HG03039 (cell line): ENCODE results near the gene DNAJA2.
"Not testable (repeated sequence)": the region's sequence is repeated elsewhere in the genome, so short reads cannot be mapped to it uniquely, and the experiment has no call there.

Source experiments
- ATAC-seq: cut with Tn5 transposase; IDR thresholded peaks from one replicate; pipeline ENCODE4 v1.9.1; 2021; ENCODE audit warnings: mild to moderate bottlenecking, moderate library complexity; ENCODE audit not compliant: unreplicated experiment

Gene DNAJA2

DNA sequence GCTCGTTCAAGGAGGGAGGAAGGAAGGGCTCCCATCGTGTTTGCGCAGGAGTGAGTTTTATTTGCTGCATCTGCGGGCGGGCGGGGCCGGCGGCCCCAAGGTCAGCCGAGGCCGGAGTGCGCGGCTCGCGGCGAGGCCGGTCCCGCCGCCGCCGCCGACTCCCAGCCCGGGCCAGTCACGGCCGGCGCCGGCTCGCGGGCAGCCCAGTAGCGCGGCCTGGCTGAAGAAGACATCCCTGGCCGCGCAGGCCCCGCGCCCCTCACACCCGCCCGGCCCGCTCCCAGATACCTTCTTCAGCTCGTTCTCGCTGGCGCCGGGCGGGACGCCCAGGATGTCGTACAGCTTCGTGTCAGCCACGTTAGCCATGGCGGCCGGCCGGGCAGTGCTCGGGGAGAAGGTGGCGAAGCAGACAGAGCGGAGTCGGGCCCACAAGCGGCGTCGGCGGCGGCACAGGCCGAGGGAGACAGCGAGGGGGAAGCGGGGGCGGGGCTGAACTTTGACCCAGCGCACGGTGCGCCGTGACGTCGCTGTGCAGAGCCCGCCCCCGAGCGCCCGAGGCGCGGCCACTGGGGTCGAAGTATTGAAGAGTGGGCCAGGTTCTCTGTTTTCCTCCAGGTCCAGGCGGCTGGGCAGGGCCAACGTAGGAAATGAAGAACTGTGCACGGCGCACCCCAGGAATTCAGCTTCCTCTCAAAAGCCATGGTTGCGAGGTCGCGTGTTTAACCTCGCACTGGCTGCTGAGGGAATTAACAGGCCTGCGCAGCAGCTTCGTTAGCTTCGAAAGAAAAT is at the start of gene DNAJA2:
TSS of gene DNAJA2 (minus strand) at position 468 of the 789 bp plus-strand sequence. CDS start at position 366, 102 bp downstream.
- ATAC-seq, result peak; percentile 82

DNA sequence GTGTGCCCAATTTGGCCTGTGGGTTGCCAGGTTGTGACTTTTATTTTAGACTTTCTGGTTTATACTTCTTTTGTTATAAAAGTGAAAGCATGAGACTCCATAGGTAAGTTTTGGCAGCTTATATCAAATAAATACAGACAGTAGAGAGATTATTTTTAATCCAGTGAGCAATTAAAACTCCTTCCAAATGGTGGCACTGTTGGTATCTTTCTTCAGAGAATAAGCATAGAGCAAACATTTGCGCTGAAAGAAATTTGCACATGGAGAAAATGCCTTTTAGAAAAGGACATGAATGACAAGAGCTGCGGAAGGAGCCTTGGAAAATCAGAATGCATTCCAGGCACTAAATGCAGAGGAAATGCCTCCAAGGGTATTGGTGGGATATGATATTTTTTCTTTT is 46.1 kb upstream of the DNAJA2 start:
- ATAC-seq, result no peak

DNA sequence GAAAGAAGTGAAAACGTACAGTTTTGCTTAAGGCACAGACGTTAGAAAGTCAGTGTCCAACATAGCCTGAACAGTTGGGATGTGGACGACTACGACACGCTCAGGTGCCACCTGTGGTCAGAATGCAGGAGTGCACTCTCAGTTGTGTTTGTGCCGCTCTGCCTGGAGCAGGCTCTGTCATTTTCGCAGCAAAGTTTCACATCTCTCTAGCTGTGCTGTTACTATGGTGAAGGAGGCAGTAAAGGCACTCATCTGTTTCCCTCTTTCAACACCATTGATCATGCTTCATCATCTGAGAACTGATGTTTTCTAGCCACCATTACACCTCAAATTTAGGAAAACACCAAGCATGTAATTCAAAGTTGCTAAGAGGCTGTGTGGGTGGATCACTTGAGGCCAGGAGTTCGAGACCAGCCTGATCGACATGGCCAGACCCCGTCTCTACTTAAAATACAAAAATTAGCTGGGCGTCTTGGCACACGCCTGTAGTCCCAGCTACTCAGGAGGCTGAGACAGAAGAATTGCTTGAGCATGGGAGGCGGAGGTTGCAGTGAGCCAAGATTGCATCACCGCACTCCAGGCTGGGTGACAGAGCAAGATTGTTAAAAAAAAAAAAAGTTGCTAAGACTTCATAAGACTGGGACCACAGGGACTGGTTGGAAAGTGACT is 44.9 kb upstream of the DNAJA2 start:
- peak; percentile 98 for ATAC-seq

DNA sequence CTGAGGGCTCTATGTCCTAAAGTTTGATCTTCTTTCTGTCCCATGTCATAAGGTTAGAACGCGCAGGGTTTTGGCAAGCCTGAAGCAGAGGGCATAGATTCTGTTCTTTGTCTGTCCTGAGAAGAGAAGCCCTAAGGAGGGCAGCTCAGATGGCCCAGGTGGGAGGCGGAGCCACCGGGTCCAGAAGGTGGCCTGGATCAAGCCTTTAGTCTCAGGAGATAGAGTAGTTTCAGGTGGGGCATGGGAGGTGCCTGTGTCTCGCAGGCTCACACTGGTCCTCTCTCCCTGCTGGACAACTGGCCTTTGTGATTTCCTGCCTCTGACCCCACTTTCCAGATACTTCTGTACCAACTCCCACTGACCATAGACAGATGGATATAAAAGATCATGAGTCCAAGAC is 44.2 kb upstream of the DNAJA2 start:
- no peak for ATAC-seq

DNA sequence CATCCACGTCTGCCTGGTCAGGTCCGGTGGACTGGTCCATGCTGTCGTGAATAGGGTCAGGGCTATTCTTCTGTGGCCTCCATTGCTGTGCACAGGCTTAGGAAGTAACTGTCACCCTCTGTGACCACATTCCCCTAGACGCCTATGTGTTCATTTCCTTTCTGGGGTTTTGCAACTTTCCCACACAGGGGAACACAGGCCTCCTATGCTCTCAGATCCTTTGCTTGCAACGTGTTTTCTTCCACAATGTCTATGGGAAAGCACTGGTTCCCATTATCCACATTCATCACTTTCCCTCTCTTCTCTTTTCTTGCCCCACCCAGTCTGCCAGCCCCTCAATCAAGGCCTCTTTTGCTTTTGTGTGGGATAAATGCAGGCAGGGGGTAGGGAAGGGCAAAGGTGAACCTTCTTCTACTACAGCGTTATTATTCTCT is 43.2 kb upstream of the DNAJA2 start:
- ATAC-seq, result peak; percentile 46

DNA sequence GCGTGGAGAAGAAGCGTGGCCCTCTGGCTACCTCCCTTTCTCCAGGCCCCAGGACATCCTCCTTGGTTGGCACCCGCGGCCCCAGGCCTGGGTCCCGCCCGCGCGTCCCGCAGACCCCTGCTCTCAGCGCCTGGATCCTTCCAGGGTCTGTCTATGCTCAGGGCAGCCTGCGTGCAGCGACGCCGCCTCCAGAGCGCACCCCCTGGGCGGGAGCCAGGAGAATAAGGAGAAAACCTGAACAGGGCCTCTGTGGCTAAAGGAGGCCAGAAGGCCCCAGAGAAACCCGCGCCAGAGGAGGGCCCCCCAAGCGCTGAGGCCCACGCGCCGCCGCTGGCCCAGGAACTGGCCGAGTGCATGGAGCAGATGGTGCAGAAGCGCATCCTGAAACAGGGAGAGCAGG is 40.4 kb upstream of the DNAJA2 start:
- ATAC-seq, result no peak

DNA sequence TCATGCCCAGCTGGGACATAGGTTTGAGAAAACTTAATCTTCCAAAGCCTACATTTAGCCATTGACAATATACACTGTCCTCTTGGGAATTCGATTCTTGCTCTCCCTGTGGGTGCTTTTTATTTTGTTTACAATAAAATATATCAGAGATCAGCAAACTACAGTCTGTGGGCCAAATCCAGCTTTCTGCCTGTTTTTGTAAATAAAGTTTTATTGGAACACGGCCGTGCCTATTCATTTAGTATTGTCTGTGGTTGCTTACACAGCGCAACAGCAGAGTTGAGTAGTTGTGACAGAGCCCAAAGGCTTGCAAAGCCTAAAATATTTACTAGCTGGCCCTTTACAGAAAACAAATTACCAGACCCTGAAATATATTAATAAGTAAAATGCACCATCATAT is 39.7 kb upstream of the DNAJA2 start:
- ATAC-seq, result no peak

DNA sequence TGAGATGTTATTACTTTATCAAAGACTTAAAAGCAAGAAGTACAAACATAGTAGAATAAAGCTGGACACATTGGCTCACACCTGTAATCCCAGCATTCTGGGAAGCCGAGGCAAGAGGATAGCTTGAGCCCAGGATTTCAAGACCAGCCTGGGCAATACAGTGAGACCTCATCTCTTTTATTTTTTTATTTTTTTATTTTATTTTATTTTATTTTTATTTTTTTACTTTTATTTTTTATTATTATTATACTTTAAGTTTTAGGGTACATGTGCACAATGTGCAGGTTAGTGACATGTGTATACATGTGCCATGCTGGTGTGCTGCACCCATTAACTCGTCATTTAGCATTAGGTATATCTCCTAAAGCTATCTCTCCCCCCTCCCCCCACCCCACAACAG is 37.3 kb upstream of the DNAJA2 start:
- ATAC-seq, result not testable (repeated sequence)

DNA sequence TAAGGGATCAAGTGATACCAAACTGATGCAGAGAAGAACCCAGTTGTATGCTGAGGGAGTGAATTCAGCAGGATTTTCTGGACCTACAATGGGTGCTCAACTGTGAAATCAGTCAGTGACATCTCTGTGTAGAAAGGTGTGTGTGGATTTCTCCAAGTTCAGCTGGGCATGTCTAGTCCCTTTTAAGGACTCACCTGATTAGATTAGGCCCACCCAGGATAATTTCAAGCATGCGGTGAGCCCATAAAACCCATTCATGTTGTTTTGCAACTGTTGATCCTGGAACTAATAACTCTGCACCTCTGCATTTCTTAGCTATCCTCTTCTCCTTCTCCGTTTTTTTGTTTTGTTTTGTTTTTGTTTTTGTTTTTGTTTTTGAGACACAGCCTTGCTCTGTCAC is 35.1 kb upstream of the DNAJA2 start:
- ATAC-seq, result no peak

DNA sequence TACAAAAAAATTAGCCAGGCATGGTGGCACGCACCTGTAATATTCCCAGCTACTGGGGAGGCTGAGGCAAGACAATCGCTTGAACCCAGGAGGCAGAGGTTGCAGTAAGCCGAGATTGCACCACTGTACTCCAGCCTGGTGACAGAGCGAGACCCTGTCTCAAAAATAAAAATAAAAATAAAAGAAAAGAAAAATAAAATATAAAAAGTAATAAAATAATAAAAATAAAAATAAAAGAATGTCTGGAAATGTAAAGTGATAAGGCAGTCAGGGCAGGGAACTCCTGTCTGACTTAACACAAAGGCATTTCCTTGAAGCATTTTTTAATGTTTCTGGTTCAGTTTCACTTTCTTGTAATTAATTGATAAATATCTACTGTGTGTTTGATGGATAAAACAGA is 34.7 kb upstream of the DNAJA2 start:
- no peak for ATAC-seq

DNA sequence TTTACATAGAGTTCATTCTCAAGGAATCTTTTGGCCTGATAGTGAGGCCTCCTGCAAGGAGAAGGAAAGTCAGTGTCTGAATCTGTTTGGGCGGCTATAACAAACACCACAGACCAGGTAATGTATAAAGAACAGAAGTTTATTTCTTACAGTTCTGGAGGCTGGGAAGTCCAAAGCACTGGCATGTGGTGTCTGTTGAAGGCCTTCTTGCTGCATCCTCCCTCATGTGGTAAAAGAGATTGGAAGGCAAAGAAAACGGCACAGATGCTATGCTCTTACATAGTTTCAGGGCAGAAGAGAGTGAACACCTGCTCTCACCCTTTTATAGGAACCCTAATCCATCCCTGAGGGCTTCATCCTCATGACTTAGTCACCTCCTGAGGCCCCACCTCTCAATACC is 31.2 kb upstream of the DNAJA2 start:
- no peak for ATAC-seq

DNA sequence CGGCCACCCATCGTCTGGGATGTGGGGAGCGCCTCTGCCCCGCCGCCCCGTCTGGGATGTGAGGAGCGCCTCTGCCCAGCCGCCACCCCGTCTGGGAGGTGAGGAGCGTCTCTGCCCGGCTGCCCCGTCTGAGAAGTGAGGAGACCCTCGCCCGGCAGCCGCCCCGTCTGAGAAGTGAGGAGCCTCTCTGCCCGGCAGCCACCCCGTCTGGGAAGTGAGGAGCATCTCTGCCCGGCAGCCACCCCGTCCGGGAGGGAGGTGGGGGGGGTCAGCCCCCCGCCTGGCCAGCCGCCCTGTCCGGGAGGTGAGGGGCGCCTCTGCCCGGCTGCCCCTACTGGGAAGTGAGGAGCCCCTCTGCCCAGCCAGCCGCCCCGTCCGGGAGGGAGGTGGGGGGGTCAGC is 26.6 kb upstream of the DNAJA2 start:
- ATAC-seq, result not testable (repeated sequence)

DNA sequence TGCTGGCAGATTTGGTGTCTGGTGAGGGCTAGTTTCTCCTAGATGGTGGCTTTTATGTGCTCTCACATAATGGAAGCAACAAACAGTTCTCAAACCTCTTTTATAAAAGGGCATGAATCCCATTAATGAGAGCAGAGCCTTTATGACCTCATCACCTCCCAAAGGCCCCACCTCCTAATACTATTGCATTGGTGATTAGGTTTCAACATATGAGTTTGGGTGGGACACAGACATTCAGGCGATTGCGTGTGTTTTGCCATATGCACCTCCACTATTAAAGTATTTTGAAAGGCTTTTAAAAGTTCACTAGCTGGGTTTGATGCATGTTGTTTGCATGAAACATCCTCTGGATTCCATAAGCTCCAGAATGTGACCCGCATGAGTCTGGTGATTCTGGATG is 24.4 kb upstream of the DNAJA2 start:
- ATAC-seq, result no peak

DNA sequence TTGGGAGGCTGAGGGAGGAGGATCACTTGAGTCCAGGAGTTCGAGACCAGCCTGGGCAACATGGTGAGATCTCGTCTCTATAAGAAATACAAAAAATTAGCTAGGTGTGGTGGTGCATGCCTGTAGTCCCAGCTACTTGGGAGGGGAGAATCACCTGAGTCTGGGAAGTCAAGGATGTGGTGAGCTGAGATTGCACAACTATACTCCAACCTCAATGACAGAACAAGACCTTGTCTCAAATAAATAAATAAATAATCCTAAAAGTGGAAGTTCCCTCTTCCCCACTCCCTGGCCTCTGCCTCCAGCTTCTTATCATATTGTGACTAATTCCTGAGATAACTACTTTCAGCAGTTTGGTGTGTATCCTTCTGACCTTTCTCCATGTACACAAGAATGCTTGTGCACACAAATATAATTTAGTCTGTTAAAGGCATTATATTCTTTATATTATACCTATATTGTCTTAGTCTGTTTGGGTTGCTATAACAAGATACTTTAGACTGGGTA is 23.5 kb upstream of the DNAJA2 start:
- no peak for ATAC-seq

DNA sequence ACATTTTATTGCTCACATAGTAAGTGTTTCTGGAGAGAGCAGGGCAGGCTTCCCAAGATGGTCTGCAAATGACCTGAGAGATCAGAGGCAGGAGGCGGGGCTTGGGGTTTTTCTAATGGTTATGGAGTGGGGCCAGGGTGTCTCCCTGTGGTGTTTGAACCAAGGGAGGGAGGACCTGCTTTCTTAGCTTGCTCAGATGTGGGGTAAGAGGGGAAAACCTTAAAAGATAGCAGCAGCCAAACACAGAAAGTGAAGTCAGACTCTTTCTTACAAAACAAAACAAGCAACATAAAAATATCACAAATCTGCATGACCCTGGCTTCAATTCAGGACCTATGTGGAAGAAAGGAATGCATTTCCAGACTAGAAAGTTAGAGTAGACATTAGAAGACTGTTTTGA is 22.9 kb upstream of the DNAJA2 start:
- no peak for ATAC-seq

DNA sequence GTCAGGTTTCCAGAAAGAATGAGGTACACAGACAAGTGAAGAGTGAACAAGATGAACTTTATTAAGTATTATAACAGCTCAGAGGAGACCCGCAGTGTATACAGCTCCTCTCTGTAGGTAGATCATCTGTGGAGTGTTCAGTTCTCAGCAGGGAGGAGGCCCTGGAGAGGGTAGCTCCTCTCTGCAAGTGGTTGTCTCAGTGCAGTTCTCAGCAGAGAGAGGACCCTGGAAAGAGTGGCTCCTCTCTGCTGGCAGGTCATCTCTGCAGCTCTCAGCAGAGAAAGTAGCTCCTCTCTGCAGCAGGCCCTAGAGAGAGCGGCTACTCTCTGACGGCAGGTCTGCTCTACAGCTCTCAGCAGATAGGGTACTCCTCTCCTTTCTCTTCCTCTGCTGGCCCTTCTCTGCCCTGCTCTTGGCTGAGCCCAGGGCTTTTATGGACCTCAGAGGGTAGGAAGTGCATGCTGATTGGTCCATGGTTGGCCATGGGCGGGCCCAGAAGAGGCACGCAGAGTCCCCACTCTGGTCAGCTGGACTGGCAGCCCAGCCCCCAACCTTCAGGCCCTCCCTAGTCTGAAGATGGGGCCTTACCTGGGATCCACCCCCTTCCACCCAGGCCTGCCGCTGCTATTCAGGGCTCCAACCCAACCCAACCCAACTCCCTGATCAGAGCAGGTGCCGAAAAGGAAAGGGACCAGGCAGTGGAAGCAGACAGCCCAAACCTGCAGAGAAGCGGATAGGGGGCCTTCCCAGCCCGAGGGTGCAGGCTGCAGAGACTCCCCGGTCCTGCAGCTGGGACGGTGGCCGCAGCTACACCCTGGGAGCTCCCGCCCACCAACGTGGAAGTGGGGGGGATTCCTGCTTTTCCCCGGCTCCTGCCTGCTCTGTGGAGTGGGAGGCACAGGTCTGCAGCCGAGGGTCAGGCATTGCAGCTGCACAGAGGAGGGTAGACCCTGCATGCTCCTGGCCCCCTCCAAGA is 18.5 kb upstream of the DNAJA2 start:
- no peak for ATAC-seq

DNA sequence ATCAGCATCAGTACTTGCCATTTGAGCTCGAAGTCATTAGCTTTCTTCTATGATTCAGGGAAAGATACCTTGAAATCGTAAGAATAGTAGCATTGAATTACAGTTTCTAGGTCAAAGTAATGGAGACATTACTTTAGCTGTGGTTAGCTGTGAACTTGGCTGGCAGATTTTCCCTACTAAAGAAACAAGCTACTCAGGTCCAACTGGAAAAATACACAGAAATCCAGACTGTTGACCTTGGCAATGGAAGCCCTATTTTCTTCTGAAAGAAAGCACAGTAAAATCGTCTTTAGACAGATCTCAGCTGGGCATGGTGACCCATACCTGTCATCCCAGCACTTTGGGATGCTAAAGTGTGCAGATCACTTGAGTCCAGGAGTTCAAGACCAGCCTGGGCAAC is 13.4 kb upstream of the DNAJA2 start:
- no peak for ATAC-seq

DNA sequence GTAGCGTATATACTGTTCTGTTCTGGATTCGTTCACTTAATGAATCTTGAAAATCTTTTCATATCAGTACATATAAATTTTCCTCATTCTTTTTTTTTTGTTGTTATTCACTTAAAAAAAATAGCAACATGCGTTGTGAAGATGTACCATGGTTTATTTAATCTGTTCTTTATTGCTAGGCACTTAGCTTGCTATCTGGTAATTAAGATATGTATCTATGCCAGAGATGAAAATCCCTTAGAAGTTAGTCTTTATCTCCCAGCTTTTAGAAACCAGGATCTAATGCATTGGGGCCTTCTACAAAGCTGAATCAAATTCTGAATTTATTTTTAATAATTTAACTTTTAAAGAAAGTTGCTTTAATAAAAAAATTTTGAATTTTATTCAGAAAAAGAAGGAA is 13.0 kb upstream of the DNAJA2 start:
- ATAC-seq, result no peak

DNA sequence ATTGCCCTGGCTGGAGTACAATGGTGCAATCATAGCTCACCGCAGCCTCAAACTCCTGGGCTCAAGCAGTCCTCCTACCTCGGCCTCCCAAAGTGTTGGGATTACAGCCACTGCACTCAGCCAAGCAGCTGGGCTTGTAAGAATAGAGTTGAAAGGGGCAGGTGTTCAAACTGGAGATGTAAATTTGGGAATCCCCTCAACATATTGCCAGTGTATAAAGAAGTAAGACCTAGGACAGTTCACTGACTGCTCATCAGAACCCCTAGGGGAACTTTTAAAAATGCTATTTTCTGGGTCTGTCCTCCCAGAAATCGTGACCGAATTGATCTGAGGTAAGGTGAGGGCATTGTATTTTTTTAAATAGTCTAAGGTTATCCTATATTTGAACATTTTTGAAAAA is 8.9 kb upstream of the DNAJA2 start:
- ATAC-seq, result peak; percentile 49

DNA sequence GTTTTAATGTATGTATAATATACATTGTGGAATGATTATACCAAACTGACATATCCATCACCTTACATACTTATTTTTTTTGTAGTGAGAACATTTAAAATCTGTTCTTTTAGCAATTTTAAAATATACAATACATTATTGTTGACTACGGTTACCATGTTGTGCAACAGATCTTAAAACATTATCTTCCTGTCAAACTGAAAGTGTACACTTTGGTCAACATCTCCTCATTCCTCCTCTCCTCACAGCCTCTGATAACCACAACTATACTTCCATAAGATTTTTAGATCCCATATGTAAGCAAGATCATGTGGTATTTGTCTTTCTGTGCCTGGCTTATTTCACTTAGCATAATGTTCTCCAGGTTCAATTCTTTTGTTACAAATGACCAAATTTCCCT is 7.5 kb upstream of the DNAJA2 start:
- ATAC-seq, result no peak

DNA sequence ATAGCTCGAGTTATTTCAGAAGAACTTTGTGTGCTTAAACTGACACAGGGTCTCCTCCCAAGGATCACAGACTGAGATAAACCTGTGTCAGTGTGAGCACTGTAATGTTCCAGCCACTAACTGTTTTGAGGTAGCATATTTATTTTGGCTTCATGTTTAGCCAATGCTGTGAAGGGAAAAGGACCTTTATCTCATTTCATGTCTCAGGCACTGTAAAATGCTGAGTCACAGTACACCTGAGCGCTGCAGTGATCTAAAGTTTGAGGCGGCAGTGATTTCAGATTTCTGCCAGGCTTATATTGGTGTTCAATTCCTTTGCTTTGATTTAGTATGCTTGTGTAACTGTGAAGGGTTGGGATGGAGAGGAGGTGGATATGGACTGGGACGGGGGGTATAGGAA is 3.1 kb upstream of the DNAJA2 start:
- ATAC-seq, result no peak
